ENCODE data around the gene RNLS. TPM values are rescaled to one million over a fixed set of nuclear protein-coding genes. Genes with fewer than 3 reads are reported as not detected.

The RNLS gene
- total RNA-seq, 1 experiment from 2014 or later, result not detected

DNA sequence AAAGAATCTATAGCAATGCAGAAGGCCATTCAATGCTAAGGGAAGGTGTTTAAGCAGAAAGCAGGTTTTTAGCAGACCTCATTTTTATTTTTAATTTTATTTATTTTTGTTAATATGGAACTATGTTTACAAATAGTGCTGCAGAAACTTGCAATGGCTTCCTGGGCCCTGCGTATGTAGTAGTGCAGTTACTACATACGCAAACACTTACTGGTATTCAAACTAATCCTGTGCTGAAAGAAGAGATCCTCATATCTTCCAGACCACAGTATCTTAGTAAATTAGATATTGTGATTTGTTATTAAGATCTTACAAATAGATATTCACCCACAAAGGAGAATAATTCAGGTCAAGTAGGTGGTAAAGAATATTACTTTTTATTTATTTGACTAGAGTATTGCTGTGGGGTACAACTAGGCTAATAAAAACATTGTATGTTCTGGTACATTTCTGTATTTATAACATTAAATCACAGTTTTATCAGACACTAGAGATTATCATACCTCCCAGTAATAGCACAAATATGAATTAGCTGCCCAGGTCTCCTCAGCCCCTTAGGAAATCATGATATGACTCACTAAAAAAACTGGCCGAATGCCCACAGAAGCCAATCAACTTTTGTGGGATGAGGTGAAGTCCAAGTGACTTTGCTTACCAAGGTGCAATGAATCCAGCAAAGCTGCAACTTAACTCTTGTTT is 57.6 kb downstream of the RNLS start (continued):
- no peak for TF ChIP-seq ZNF274 (IDR thresholded peaks at IDR 0.05; ENCODE audit: low read depth, low read length)

DNA sequence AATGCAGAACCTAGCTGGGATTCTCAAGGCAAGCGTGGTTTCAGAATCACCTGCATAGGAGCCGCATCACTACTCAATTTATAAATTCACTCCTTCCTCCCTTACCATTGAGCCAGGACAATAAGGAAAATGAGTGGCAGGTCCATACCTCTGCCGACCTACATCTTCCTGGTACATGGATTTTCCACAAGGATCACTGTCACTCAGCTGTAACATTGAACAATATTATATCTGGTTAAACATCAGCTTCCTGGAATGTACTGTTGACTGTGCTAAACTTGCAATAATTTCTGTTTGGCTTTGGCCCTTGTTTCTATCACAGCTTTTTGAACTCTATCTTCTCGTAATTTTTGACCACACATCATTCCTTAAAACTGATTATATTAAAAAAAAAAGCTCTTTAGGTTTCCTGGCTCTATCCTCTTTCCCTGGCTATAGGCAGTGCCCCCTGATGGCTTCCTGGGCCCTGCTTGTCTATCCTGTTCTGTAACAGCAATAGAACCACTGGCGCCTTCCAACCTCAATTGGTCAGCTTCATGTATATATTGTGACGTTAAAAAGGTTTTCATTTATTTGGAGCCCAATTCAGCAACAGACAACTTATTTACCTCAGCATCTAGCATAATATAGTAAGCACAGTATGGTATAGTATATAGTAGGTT is 59.2 kb downstream of the RNLS start:
- RAD21 ChIA-PET (ENCODE audit: low non-redundant PET in 1 of 2, low total read pairs in 2 of 2, uncharacterized antibody in 2 of 2, unreplicated experiment in 2 of 2), result no interaction called here
- Histone ChIP-seq H3K4me3 (replicated peaks in 1 of 2; ENCODE audit: low read depth in 1 of 2, low read length in 2 of 2) (no peak overlapping the region), H4K20me1 (ENCODE audit: insufficient read depth) (no peaks in the 10 kb centered on the region), H3K9me2 (ENCODE audit: insufficient read depth) (no peaks in the 10 kb centered on the region), H3K4me2 (ENCODE audit: low read length) (no peak overlapping the region), H3K27ac (ENCODE audit: low read depth, low read length) (no peak overlapping the region), H3K9me3 (ENCODE audit: control insufficient read depth in 1 of 2, insufficient read depth in 1 of 2, low read depth in 1 of 2, low read length in 2 of 2) (no peaks in the 10 kb centered on the region), H3K79me2 (ENCODE audit: insufficient read depth, low read length) (no peaks in the 10 kb centered on the region), H2AFZ (ENCODE audit: low read depth, low read length, poor library complexity, severe bottlenecking) (no peak overlapping the region), H3K27me3 (ENCODE audit: insufficient read depth, low read length) (no peaks in the 10 kb centered on the region), H3K9ac (ENCODE audit: low read length) (no peak overlapping the region), H3K4me1 (ENCODE audit: control insufficient read depth in 1 of 2, insufficient read depth in 2 of 2, low read length in 2 of 2) (peaks cover 9 to 10% of the 10 kb centered on the region in 2 experiments; a peak in 3 of 4 replicates), H3K36me3 (ENCODE audit: control insufficient read depth in 1 of 2, insufficient read depth in 2 of 2, low read length in 2 of 2) (no peaks in the 10 kb centered on the region)
- no peak for TF ChIP-seq EGR1 (IDR thresholded peaks at IDR 0.05; ENCODE audit: low read depth)
- TF ChIP-seq MAX (IDR thresholded peaks at IDR 0.05), result no peak
- TF ChIP-seq POLR2A (IDR thresholded peaks at IDR 0.05; ENCODE audit: borderline replicate concordance, extremely low read depth, insufficient read depth, insufficient read length), result no peak
- TF ChIP-seq FOSL1 (IDR thresholded peaks at IDR 0.05; ENCODE audit: low read depth), result no peak
- no peak for TF ChIP-seq ZFX (IDR thresholded peaks at IDR 0.05)
- no peak for TF ChIP-seq RAD21 (IDR thresholded peaks at IDR 0.05; ENCODE audit: low read depth)
- TF ChIP-seq, protein P1, sequence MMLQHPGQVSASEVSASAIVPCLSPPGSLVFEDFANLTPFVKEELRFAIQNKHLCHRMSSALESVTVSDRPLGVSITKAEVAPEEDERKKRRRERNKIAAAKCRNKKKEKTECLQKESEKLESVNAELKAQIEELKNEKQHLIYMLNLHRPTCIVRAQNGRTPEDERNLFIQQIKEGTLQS (IDR thresholded peaks at IDR 0.05), result no peak
- TF ChIP-seq, protein P2, sequence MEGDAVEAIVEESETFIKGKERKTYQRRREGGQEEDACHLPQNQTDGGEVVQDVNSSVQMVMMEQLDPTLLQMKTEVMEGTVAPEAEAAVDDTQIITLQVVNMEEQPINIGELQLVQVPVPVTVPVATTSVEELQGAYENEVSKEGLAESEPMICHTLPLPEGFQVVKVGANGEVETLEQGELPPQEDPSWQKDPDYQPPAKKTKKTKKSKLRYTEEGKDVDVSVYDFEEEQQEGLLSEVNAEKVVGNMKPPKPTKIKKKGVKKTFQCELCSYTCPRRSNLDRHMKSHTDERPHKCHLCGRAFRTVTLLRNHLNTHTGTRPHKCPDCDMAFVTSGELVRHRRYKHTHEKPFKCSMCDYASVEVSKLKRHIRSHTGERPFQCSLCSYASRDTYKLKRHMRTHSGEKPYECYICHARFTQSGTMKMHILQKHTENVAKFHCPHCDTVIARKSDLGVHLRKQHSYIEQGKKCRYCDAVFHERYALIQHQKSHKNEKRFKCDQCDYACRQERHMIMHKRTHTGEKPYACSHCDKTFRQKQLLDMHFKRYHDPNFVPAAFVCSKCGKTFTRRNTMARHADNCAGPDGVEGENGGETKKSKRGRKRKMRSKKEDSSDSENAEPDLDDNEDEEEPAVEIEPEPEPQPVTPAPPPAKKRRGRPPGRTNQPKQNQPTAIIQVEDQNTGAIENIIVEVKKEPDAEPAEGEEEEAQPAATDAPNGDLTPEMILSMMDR (IDR thresholded peaks at IDR 0.05 in 2 of 3, conservative IDR thresholded peaks at IDR 0.05 in 1 of 3; ENCODE audit: borderline replicate concordance in 1 of 3, insufficient read depth in 1 of 3, low read depth in 2 of 3, low read length in 2 of 3), result 0 out of 6 replicates have a peak, but pooled peaks of 1 of the 3 experiments have one; percentile 1
- no peak for TF ChIP-seq EZH2phosphoT487 (IDR thresholded peaks at IDR 0.05; ENCODE audit: borderline replicate concordance)
- ATAC-seq (no peak), DNase-seq (ENCODE audit: low read depth, low spot score) (no peak)
- intact Hi-C loops (cut with micrococcal nuclease), result no loop called here
- POLR2A ChIA-PET, result no interaction called here
- BruUV-seq (replicated peaks), result no TSS peak
- CTCF ChIA-PET, result interaction anchor here (1.0 kb wide), 1 partner anchor 673 kb away, joined by 3 read pairs; no protein-coding TSS in a partner anchor

Data from HCT116 (cell line).